Activated CD8-positive, alpha-beta memory T cell treated with anti-CD3 and anti-CD28 coated beads for 24 hours (primary cell): ENCODE measurements around the gene SLC26A8.

Experiments used
- DNase-seq: peaks from one replicate; pipeline ENCODE4 v3.0.0-alpha.2; 2020

SLC26A8 gene, protein sequence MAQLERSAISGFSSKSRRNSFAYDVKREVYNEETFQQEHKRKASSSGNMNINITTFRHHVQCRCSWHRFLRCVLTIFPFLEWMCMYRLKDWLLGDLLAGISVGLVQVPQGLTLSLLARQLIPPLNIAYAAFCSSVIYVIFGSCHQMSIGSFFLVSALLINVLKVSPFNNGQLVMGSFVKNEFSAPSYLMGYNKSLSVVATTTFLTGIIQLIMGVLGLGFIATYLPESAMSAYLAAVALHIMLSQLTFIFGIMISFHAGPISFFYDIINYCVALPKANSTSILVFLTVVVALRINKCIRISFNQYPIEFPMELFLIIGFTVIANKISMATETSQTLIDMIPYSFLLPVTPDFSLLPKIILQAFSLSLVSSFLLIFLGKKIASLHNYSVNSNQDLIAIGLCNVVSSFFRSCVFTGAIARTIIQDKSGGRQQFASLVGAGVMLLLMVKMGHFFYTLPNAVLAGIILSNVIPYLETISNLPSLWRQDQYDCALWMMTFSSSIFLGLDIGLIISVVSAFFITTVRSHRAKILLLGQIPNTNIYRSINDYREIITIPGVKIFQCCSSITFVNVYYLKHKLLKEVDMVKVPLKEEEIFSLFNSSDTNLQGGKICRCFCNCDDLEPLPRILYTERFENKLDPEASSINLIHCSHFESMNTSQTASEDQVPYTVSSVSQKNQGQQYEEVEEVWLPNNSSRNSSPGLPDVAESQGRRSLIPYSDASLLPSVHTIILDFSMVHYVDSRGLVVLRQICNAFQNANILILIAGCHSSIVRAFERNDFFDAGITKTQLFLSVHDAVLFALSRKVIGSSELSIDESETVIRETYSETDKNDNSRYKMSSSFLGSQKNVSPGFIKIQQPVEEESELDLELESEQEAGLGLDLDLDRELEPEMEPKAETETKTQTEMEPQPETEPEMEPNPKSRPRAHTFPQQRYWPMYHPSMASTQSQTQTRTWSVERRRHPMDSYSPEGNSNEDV

DNA sequence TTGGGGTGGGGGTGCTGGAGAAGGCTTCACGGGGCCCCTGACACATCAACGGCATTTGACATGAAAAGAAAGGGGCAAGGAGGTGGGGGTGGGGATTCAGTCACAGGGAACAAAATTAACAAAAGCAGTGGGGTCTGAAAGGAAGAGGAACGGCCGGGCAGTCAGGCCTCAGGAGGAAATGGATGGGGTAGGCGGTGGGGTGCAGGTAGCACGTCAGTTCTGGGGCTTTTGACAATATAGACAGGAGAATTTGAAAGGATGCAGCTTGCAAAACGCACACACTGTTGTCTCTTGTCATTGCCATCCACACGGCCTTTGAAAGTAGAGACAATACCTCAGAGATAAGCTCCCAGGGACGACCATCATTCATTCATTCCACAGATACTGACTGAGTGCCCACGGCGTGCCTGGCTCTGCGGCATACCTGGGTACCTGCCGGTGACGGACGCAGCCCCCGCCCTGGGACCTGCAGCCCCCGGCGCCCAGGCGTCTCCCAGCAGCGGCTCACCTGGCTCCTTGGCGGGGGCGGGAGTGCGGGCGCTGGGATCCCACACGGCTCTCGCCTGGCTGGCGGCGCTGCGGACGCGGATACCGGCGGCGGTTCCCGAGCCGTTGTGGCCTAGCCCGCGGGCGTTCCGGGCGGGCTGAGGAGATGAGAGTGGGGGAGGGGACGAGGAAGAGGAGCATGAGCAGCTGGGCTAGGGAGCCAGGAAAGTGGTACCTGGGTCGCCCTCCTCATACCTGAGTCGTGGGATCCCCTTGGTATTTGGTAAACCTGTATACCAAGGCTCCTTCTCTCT is at the start of gene SLC26A8:
Gene SLC26A8, minus strand, starts transcription at position 646 of the 800 bp plus-strand sequence. CDS start 4,934 bp downstream, outside the sequence.
- DNase-seq, result no peak

DNA sequence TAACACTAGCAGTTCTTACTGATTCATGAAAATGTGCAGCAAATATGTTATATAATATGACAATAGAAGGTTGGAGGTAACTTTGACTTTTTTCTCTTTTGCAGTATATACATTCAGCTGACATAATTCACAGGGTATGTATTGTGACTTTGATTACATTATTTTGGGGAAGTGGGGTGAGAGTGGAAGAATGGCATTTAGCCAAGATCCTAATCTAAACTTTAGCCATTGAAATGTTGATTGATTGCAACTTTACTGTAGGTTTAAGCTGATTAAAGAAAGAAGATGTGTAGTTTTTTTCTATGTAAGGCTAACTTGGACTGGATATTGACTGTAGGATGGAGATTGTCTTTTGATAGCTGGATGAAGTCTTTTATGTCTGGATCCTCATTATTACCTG is 49.1 kb upstream of the SLC26A8 start:
- DNase-seq, result no peak

DNA sequence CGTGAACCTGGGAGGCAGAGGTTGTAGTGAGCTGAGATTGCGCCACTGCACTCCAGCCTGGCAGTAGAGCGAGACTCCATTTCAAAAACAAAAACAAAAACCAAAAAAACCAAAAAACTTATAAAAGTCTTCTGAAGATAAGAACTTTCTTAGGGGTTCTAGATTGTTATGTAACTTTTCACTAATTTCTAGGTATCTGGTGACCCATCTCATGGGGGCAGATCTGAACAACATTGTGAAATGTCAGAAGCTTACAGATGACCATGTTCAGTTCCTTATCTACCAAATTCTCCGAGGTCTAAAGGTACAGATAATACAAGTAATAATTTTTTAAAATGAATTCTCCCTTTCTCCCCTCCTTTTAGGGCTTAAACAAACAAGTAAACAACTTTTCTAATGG is 48.2 kb upstream of the SLC26A8 start:
- no peak for DNase-seq

DNA sequence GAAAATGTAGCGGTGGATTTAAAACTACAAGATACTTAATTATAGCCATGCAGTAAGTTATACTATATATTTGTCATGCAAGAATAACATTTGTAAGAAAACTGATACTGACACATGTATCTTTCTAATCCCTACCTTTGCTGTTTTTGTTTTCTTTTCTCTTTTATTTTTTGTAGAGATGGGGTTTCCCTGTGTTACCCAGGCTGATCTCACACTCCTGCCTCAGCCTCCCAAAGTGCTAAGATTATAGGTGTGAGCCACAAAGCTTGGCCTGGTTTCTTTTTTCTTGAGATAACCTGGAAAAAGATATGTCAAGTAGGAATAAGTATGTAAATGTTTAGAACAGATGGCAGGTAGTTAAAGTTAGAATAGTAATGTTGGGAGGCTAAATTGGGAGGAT is 47.3 kb upstream of the SLC26A8 start:
- DNase-seq, result no peak

DNA sequence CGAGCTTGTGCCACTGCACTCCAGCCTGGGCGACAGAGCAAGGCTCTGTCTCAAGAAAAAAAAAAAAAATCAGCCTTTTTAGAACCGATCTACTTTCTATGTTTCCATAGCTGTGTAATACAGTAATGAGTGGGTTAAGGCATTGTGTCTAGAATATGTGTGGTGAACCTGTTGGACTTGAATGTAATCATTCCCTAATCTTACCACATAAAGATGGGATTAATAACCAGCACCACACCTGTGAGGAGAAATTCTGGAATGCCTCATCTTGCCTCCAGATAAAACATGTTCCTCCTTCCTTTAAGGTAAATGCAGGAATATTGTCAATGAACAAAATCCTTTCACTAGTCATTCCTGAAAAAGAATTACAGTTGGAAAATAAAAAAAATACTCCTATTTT is 46.8 kb upstream of the SLC26A8 start:
- no peak for DNase-seq

DNA sequence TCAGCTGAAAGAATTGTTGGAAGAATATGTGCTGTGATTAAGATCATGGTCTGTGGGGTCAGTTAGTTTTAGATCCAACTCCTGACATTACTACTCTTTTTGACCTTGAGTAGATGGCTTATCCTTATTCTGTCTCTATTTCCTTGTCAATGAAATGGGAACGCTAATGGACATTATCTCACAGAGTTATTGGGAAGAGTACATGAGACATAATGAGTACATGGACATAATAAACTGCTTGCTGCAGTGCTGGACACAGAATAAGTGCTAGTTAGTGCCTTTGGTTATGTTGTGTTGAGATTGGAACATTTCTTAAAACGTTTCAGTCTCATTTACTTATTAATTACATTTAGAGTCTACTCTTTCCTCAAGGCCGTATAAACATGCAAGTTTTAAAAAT is 45.8 kb upstream of the SLC26A8 start:
- DNase-seq, result no peak

DNA sequence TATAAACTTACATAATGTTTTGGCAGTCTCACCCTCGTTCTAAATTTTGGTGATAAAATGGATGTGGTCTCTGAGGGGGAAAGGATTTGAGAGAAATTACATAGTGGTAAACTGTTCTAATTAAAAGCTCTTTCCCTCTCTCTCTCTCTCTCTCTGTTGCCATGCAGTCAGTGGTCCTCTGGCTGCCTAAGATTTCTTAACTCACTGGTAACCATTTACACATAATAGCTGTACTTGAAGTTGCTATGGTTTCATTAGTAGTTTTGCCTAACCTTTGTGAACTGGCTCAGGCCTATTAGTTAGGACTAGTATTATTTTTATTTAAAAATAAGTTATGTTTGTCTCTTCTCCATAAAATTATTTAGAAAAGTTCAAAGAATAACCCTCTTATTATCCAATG is 45.1 kb upstream of the SLC26A8 start:
- DNase-seq, result no peak

DNA sequence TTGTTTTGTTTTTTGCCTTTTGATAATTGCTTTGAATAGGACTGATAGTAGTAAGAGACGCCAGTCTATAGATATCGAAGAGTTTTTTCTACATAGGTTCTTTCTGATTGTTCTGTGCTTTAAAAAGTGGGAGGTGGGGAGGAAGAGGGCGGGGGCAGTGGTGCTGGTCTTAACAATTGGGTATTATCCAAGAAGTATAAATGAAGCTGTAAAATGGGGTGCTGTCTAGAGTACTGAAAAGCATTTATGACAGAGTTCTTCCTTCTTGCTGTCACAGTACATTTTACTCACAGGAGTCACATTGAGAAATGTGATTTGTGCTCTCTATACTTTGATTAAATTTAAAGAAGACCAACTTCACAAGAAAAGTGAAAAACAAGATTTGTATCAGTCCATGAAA is 44.1 kb upstream of the SLC26A8 start:
- DNase-seq, result no peak

DNA sequence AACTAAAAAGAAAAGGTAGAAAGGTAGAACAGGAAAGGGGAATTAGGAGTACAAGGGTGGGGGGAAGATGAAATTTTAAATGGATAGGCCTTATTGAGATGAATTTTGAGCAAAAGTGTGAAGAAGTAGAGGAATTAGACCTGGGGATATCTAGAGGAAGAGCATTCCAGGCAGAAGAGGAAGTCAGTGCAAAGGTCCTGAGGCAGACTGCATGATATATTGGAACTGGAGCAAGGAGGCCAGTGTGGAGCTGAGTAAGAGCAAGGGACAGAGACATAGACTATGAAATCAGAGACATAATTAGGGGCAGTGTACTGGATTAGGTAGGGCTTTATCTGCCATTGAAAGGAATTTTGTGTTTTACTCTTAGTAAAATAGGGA is 43.6 kb upstream of the SLC26A8 start:
- no peak for DNase-seq

DNA sequence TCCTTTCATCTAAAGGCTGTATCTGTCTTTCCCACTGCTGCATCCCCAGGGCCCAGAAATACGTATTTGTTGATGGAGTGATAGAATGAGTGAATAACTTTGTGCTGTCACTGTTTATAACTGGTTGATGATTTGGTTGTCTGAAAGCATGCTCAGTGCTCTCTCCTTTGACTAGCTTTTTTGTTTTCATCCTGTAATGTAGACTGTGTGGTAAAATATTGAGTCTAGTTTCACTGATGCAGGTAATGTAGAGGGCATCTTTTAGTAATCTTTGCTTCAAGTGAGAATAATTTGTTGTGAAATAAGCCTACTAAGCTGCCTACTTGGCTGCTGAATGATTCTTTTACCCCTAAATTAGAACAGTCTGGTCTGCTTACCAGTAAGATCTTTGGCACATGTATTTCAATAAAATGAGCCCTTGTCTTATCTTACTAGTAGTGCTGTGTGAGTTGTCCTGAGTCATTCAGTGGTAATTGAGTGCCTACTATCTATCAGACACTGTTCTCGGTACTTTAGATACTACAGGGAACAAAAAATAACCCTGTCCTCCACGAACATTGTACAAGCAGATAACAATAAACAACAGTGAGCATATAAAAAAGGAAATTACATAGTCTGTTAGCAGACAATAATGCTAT is 43.1 kb upstream of the SLC26A8 start:
- DNase-seq, result no peak

DNA sequence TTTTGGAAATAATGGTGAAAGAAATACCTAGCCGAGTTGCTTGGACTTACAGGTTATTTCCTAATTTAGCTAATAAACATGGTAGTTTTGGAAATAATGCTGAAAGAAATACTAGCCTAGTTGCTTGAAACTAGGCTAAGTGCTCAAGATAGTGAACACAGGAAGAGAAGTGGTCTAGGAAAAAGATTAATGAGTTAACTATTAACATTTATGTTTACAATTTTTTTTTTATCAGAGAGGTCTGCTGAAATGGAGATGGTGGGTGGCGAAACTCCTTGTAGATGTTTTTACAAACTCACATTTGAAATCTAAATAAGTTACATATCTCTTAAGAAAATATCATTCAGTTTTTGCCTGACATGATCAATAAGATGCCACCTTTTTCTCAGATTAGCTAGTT is 42.4 kb upstream of the SLC26A8 start:
- DNase-seq, result no peak

DNA sequence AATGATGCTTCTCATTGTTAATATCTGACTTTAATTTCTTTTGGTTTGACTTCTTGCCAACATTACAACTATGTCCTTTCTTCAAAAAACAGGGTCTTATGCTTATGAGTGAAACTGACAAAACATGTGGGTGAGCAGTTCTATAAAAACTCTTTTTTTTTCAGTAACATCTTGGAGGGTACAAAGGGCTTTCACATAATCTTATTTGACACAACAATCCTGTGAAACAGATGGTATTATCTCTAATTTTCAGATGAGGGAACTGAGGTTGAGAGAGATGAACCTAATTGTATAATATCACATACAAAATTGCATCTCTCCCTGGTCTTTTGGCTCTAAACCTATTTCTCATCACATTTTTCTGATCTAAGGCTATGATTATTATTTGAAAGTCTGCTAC is 41.5 kb upstream of the SLC26A8 start:
- DNase-seq, result no peak

DNA sequence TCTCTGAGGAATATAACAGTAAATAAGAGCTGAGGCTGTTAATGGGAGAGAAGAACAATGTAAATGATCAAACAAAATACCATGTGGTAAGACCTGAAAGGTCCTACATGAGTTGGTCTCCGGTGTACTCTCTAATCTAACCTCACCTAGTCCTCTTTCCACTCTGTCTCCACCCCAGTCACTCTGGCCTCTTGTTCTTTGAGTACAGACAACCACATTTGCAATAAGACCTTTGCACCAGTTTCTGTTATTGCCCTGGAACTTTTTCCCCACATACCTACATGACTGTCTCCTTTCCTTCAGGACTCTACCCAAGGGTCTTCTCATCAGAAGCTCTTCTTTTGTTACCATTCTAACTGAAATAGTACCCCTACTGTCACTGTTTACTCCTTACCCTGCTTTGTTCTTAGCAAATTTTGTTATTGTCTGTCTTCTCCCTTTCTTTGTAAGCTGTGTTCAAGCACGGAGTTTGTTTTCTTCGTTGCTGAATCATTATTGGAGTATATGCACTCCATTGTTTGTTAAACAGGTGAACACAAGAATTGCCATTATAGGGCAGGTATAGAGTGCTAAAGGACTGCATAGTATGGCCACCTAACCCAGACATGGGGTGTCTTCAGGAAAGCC is 40.4 kb upstream of the SLC26A8 start:
- no peak for DNase-seq

DNA sequence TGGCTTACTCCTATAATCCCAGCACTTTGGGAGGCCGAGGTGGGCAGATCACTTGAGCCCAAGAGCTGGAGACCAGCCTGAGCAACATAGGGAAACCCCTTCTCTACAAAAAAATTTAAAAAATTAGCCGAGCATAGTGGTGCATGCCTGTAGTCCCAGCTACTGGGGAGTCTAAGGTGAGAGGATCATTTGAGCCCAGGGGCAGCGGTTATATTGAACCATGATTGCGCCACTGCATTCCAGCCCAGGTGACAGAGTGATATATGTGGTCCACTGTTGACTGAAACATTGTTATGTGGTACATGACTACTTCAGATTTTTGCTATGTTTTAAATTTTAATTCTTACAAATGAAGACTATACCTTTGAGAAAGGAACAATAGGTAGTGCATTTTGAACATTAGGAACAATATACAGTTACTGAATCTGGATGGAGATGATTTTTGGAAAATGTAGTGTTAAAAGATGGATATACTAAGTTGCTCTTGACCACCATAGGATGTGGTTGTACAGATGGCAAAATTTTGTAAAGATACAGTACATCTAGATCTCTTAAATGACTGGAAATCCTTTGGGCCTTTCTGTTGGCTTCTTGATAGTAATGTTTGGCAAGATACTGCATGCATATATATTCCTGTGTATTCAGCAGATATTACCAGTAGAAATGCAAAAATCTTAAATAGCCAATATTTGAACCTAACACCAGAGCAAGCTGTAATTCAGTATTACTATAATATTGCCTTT is 39.0 kb upstream of the SLC26A8 start:
- DNase-seq, result no peak

DNA sequence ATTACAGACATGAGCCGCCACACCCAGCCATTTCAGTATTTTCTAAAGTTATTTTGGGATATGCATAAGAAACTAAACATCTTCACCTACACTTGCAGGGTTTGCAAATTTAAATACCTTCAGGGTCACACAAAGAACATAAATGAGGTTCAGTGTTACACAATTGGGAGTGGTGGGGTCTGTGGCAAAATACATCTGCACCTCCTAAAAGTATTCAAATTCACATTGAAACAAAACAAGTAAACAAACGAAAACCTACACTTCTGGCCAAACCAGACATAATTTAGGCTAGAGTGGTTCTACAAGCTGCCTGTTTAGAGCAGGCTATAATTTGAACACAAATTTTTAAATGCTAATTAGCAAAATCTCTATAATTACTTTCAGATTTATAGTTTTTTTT is 37.8 kb upstream of the SLC26A8 start:
- no peak for DNase-seq

DNA sequence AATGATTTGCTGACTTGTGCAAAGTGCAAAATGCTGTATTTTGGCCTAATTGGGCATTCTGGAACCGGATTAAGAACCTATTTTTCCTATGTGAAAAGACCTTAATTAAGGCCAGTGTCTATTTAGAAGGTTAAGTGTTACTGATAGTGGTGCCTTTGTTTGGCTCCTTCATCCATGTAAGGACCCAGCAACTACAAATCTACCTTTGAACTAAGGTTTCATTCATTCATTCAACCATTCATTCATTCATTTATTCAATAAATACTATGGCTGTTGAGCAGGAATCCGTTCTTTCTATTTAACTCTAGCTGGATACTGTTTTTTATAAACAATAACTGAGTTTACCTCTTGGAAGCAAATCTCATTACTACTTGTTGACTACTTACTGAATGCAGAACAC is 36.8 kb upstream of the SLC26A8 start:
- DNase-seq, result no peak

DNA sequence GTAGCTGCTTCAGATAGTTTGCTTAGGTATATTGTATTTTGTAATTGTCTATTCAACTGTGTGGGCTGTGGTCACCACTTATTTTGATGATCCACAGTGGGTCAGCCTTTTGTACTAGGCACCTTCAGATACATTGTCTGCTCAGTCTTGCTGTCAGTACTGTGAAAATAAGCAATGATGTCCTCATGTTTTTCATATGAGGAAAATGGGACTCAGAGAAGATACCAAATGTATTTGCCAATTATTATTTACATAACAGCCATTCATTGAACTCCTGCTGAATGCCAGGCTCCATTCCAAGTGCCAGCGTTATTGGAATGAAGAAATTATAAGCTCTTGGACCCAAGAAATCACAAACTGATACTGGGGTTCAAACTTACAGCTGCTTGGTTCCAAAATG is 31.7 kb upstream of the SLC26A8 start:
- no peak for DNase-seq

DNA sequence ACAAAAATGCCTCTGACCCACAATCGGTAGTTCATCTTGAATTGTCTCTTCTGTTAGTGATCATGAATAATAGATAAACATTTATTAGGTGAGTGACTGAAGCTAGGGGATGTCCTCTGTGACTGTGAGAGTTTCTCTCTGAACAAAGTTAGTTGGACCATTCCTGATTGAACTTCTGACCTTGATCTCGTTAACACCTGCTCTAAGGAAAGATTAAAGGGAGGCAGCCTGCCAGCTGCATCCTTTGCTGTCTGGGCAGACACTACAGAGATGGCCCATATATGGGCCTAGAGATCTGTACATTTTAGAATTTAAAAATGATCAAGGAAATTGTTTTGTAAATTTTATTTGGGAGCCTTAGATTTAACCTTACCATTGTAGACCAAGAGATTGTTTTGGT is 30.5 kb upstream of the SLC26A8 start:
- no peak for DNase-seq

DNA sequence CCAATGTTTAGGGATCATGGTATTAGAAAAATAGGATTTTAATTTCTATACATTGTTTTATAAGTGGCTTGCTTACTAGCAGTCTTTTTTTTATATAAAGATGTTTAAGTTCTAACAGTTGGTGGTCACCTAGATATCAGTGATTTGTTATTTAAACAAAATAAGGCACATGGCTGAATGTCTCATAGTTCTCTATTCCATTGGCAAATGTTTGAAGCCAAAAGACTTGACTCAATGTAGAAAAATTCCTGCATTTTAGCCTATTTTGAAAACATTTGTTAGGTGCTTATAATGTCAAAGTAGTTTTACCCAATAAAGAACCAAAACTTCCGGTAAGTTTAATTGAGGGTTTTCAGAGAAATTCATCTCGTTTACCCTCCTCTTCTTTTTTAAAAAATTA is 30.0 kb upstream of the SLC26A8 start:
- DNase-seq, result no peak

DNA sequence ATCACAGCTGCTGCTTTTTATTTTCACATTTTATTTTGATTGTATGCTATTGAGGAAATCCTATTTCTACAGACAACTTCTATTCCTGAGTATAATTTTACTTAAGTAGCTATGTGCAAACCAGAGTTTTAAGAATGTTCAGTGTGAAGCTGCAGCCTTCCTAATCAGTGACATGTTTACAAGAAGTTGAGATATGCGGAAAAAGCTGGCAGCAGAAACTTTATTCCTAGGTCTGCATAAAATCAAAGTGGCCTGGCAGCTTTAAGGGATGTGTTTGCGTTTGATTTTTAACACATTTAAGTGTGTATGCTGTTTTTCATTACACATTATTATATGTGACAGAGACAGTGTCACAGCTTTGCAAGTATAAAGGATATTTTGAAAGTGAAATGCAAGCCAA is 29.4 kb upstream of the SLC26A8 start:
- no peak for DNase-seq

DNA sequence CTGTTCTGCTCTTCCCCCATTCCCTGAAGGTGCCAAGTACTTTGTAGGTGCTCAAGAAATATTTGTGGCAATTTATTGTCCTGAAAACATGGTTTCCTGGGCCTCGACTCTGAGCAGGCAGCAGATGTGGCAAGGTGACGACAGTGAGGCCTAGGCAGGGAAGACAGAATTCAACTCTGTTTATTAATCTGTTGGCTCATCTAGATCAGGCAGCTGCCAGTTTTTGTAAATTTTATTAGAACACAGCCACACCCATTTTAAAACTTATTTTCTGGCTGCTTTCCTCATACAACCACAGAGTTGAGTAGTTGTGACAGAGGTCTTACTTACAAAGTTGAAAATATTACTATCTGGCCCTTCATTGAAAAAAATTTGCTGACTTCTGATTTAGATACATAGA is 27.7 kb upstream of the SLC26A8 start:
- DNase-seq, result no peak
